Tibial artery (tissue), 4 donors: ENCODE data around the gene TRIM39.

Experiments used
- DNase-seq, 2 donors: peaks; one replicate each; pipeline ENCODE4 v3.0.0-alpha.2; 2019
- H3K27ac ChIP-seq, 2 donors: fragments of 200-600 bp; sonication (generic) in 1 of 2; 1 replicate in 1 of 2; 2 replicates in 1 of 2; pipeline ENCODE4 v1.5.1; 2018 to 2019; ENCODE audit warnings: mild to moderate bottlenecking in 1 of 2
- H3K27me3 ChIP-seq, 2 donors: fragments of 200-600 bp; sonication (generic) in 1 of 2; one replicate each; pipeline versions ENCODE4 v1.5.1 to v1.6.0; 2016 to 2019
- H3K36me3 ChIP-seq, 3 donors: fragments of 200-600 bp; sonication (generic) in 2 of 3; one replicate each; pipeline ENCODE4 v1.5.1; 2016 to 2019; ENCODE audit warnings: mild to moderate bottlenecking in 2 of 3
- H3K4me1 ChIP-seq, 4 donors: fragments of 200-600 bp; sonication (generic) in 2 of 4; 1 replicate in 3 of 4; 2 replicates in 1 of 4; pipeline ENCODE4 v1.5.1; 2016 to 2019
- H3K4me3 ChIP-seq, 2 donors: fragments of 200-600 bp; sonication (generic) in 1 of 2; 1 replicate in 1 of 2; 2 replicates in 1 of 2; pipeline ENCODE4 v1.5.1; 2018 to 2019; ENCODE audit warnings: mild to moderate bottlenecking in 2 of 2
- H3K9me3 ChIP-seq, 3 donors: fragments of 200-600 bp; sonication (generic) in 1 of 3; one replicate each; pipeline ENCODE4 v1.5.1; 2016 to 2019
- intact Hi-C: fragments of 100-400 bp; cut with DNase I; formaldehyde crosslinking; loops from one replicate; pipeline ENCODE4 v1.15.0; 2023; ENCODE audit warnings: low total_unique reads
- TF ChIP-seq, protein P1 (sequence below), 2 experiments: fragments of 200-600 bp in 1 of 2; fragments of 450-650 bp in 1 of 2; IDR thresholded peaks; one replicate each; pipeline ENCODE4 v1.5.1; 2017 to 2019; ENCODE audit warnings: antibody characterized with exemption in 2 of 2, mild to moderate bottlenecking in 1 of 2, moderate library complexity in 1 of 2

Gene TRIM39

GRCh38 chr6:30349421-30350177, 22.9 kb downstream of the TRIM39 start:
- no peak for DNase-seq
- intact Hi-C loops: no loop called here
- H3K36me3 ChIP-seq: peaks cover 0 to 15% (median 10%) of the 10 kb centered on the region in 3 donors
- peaks cover 0 to 13% (median 6%) of the 10 kb centered on the region in 4 donors for H3K4me1 ChIP-seq
- H3K4me3 ChIP-seq: no peak overlapping the region
- no peaks in the 10 kb centered on the region for H3K9me3 ChIP-seq
- peaks cover 0 to 14% of the 10 kb centered on the region in 2 donors for H3K27me3 ChIP-seq
- no peak overlapping the region for H3K27ac ChIP-seq
- TF ChIP-seq, protein P1, sequence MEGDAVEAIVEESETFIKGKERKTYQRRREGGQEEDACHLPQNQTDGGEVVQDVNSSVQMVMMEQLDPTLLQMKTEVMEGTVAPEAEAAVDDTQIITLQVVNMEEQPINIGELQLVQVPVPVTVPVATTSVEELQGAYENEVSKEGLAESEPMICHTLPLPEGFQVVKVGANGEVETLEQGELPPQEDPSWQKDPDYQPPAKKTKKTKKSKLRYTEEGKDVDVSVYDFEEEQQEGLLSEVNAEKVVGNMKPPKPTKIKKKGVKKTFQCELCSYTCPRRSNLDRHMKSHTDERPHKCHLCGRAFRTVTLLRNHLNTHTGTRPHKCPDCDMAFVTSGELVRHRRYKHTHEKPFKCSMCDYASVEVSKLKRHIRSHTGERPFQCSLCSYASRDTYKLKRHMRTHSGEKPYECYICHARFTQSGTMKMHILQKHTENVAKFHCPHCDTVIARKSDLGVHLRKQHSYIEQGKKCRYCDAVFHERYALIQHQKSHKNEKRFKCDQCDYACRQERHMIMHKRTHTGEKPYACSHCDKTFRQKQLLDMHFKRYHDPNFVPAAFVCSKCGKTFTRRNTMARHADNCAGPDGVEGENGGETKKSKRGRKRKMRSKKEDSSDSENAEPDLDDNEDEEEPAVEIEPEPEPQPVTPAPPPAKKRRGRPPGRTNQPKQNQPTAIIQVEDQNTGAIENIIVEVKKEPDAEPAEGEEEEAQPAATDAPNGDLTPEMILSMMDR (IDR thresholded peaks at IDR 0.05): no peak

DNA sequence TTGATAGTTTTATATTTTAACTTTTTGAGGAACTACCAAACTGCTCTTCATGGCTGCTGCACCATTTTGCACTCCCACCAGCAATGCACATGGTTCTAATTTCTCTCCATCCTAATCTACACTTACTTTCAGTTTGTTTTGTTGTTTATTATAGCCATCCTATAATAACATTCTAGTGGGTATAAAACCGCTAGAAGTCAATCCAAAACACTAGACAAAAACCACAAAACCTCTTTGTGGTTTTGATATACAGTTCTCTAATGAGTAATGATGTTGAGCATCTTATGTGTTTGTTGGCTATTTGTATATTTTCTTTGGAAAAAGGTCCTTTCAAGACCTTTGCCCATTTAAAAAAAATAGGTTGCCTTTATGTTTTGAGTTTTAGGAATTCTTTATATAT, 23.8 kb downstream of the TRIM39 start:
- intact Hi-C loops: no loop called here
- peaks cover 0 to 15% (median 10%) of the 10 kb centered on the region in 3 donors for H3K36me3 ChIP-seq
- peaks cover 0 to 9% (median 4%) of the 10 kb centered on the region in 4 donors for H3K4me1 ChIP-seq
- TF ChIP-seq, protein P1 (IDR thresholded peaks at IDR 0.05): no peak
- no peak overlapping the region for H3K27ac ChIP-seq
- peaks cover 0 to 14% of the 10 kb centered on the region in 2 donors for H3K27me3 ChIP-seq
- H3K9me3 ChIP-seq: no peaks in the 10 kb centered on the region
- no peak overlapping the region for H3K4me3 ChIP-seq
- no peak for DNase-seq

DNA sequence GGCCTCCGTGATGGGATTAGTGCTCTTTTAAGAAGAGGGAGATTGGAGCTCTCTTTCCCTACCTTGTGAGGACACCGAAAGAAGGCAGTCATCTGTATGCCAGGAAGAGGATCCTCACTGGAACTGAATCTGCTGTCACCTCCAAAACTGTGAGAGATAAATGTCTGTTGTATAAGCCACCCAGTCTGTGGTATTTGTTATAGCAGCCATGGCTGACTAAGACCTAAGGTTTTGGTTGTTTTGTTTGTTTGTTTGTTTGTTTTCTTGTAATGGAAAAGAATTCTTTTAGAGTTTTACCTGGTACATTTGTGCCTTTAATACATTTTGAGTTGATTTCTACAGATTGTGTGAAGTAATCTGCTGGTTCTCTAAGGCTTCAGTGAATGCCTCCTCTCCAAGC, 25.8 kb downstream of the TRIM39 start:
- H3K27ac ChIP-seq: no peak overlapping the region
- peaks cover 0 to 3% (median under 1%) of the 10 kb centered on the region in 4 donors for H3K4me1 ChIP-seq
- H3K36me3 ChIP-seq: peaks cover 0 to 2% (median 0%) of the 10 kb centered on the region in 3 donors
- H3K9me3 ChIP-seq: no peaks in the 10 kb centered on the region
- DNase-seq: no peak
- TF ChIP-seq, protein P1 (IDR thresholded peaks at IDR 0.05): no peak
- H3K4me3 ChIP-seq: no peak overlapping the region
- peaks cover 0 to 31% of the 10 kb centered on the region in 2 donors for H3K27me3 ChIP-seq
- intact Hi-C loops: no loop called here

DNA sequence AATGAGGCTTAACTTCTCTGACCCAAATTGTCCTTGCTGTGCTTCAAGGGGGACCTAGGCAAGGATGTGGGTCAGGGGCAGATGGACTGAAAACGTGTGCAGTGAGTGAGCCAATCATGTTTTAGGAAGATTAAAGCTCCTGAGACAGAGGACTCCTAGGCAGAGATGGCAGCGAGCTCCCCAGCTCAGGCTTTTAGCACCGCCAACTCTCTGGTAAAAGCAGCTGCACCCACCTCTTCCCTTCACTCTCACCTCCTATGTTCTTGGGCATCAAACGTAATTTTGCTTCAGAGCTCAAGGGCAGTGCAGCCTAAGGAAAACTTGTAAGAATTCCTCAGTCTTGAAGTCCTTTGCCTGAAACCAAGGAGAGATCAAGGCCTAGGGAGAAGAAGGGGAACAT, 28.6 kb downstream of the TRIM39 start:
- Histone ChIP-seq H3K27ac (no peak overlapping the region), H3K4me1 (peaks cover 0 to 10% (median 3%) of the 10 kb centered on the region in 4 donors), H3K9me3 (no peaks in the 10 kb centered on the region), H3K4me3 (no peak overlapping the region), H3K36me3 (no peaks in the 10 kb centered on the region), H3K27me3 (peaks cover 0 to 55% of the 10 kb centered on the region in 2 donors)
- no peak for DNase-seq
- intact Hi-C loops: no loop called here
- TF ChIP-seq, protein P1 (IDR thresholded peaks at IDR 0.05): no peak

DNA sequence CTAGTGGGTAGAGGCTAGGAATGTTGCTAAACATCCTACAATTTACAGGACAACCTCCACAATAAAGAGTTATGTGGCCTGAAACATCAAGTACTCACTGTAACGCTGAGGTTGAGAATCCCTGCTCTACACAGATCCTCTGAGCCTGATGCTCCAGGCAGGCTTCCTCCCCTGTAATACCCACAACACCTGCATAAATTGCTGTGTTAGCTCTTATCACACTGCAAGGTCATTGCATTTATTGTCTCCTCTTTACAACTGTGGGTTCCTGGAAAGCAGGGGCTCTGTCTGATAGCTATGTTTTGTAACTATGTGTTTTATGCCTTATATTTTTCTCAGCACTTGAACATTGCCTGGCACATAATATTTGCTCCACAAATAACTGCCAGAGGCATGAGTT, 29.8 kb downstream of the TRIM39 start:
- peaks cover 0 to 59% of the 10 kb centered on the region in 2 donors for H3K27me3 ChIP-seq
- DNase-seq: no peak
- intact Hi-C loops: no loop called here
- H3K36me3 ChIP-seq: no peaks in the 10 kb centered on the region
- no peak overlapping the region for H3K4me3 ChIP-seq
- peaks cover 0 to 10% (median 3%) of the 10 kb centered on the region in 4 donors for H3K4me1 ChIP-seq
- TF ChIP-seq, protein P1 (IDR thresholded peaks at IDR 0.05): no peak
- H3K9me3 ChIP-seq: no peaks in the 10 kb centered on the region
- H3K27ac ChIP-seq: no peak overlapping the region
